HepG2 (cell line): ENCODE measurements around the gene NEK6. TPM values are rescaled to one million over a fixed set of nuclear protein-coding genes. Genes with fewer than 3 reads are reported as not detected.

Experiments used
- CSRNP1 ChIP-seq: sonication (generic); formaldehyde crosslinking; IDR thresholded peaks from 2 replicates; pipeline ENCODE4 v1.8.1; 2023; ENCODE audit warnings: mild to moderate bottlenecking, missing genetic modification reagents
- FOSL2 ChIP-seq: sonication (generic); formaldehyde crosslinking; IDR thresholded peaks from 2 replicates; pipeline ENCODE4 v1.4.0; 2020; ENCODE audit warnings: missing genetic modification reagents
- MAFF ChIP-seq: IDR thresholded peaks from 2 replicates; pipeline ENCODE4 v1.6.1; 2011; ENCODE audit warnings: low read depth, low read length, improper control_type of control experiment
- NFE2L2 ChIP-seq: fragments of 150-350 bp; IDR thresholded peaks from 2 replicates; pipeline ENCODE4 v1.6.1; 2014; ENCODE audit warnings: low read length
- NRL ChIP-seq: sonication (generic); formaldehyde crosslinking; IDR thresholded peaks from 2 replicates; pipeline ENCODE4 v1.5.0; 2020; ENCODE audit warnings: missing genetic modification reagents, mild to moderate bottlenecking, moderate library complexity, borderline replicate concordance
- U2AF2 ChIP-seq: fragments of 200-400 bp; formaldehyde crosslinking; IDR thresholded peaks from 2 replicates; pipeline ENCODE4 v1.6.1; 2017; ENCODE audit warnings: low read depth, mild to moderate bottlenecking, low read length
- ZBTB20 ChIP-seq: sonication (generic); formaldehyde crosslinking; IDR thresholded peaks from 2 replicates; pipeline ENCODE4 v1.8.1; 2023; ENCODE audit warnings: missing genetic modification reagents, low read depth, mild to moderate bottlenecking, borderline replicate concordance
- ZNF180 ChIP-seq: sonication (generic); formaldehyde crosslinking; IDR thresholded peaks from 2 replicates; pipeline ENCODE4 v1.4.0; 2020; ENCODE audit warnings: low read depth, missing genetic modification reagents, borderline replicate concordance
- ZNF556 ChIP-seq: sonication (generic); formaldehyde crosslinking; IDR thresholded peaks from 2 replicates; pipeline ENCODE4 v1.4.0; 2020; ENCODE audit warnings: mild to moderate bottlenecking, missing genetic modification reagents, borderline replicate concordance
- ZNF563 ChIP-seq: sonication (generic); formaldehyde crosslinking; IDR thresholded peaks from 2 replicates; pipeline ENCODE4 v1.8.0; 2022; ENCODE audit warnings: mild to moderate bottlenecking, moderate library complexity, missing genetic modification reagents
- ZNF775 ChIP-seq: sonication (generic); formaldehyde crosslinking; IDR thresholded peaks from 2 replicates; pipeline ENCODE4 v1.4.0; 2020; ENCODE audit warnings: missing genetic modification reagents, mild to moderate bottlenecking, moderate library complexity, borderline replicate concordance
- ZNF790 ChIP-seq: sonication (generic); formaldehyde crosslinking; IDR thresholded peaks from 2 replicates; pipeline ENCODE4 v1.8.0; 2022; ENCODE audit warnings: missing genetic modification reagents, mild to moderate bottlenecking, borderline replicate concordance
- polyA plus RNA-seq, 8 experiments: library from polyadenylated mRNA; depleted of rRNA in 3 of 8; stranded (reverse) in 7 of 8; unstranded in 1 of 8; fragments of >200 nt; fragmentation: Illumina TruSeq in 4 of 8; extraction: Trizol in 4 of 8; gene quantifications; 2 replicates each; pipeline versions ENCODE4 v1.2.1 to v1.2.3, GENCODE V29; 2011 to 2016; ENCODE audit warnings: low read depth in 4 of 8, missing spikeins in 1 of 8, mixed read lengths in 1 of 8; ENCODE audit not compliant: insufficient read depth in 1 of 8
- total RNA-seq, 5 experiments: library from RNA; depleted of rRNA; stranded (reverse); fragments of >200 nt; fragmentation: Illumina TruSeq; extraction: Trizol; gene quantifications; 2 replicates each; pipeline ENCODE4 v1.2.3, GENCODE V29; 2016; ENCODE audit warnings: low read depth in 1 of 5

The NEK6 gene
- total and polyA plus RNA-seq, 2 of the 13 experiments (the other 11 are each of a cell fraction or from before 2014, with no cell fraction given), result 30.4 to 119 TPM

- TF ChIP-seq NRL (CRISPR knock-in tag) (no peak), ZNF790 (CRISPR knock-in tag) (no peak), ZNF563 (CRISPR knock-in tag) (no peak), ZNF775 (CRISPR knock-in tag) (no peak), ZNF556 (CRISPR knock-in tag) (no peak), NFE2L2 (peak; percentile 70), FOSL2 (CRISPR knock-in tag) (no peak), MAFF (0 out of 2 replicates have a peak, but pooled peaks have one; percentile 12), U2AF2 (no peak), ZBTB20 (CRISPR knock-in tag) (no peak), CSRNP1 (CRISPR knock-in tag) (no peak), ZNF180 (no peak)
Measured at GRCh38 chr9:124278054-124278540, 20.3 kb downstream of the NEK6 start (continued).
